ENCODE results near the gene SCN2A. TPM values are rescaled to one million over a fixed set of nuclear protein-coding genes. Genes with fewer than 3 reads are reported as not detected.

Gene SCN2A
- total RNA-seq, 2 experiments from 2014 or later = not detected

- intact Hi-C loops (cut with micrococcal nuclease) = no loop called here
- Mint-ChIP-seq H3K4me3 (no peak overlapping the region), H3K36me3 (no peaks in the 10 kb centered on the region), H3K27me3 (no peaks in the 10 kb centered on the region), H3K27ac (no peak overlapping the region), H3K9me3 (no peaks in the 10 kb centered on the region), H3K4me1 (ENCODE audit: low read depth) (no peaks in the 10 kb centered on the region)
- CTCF ChIA-PET = no interaction called here
- POLR2A ChIA-PET = no interaction called here
- DNase-seq = no peak
These were observed 196.4 kb downstream of the SCN2A start for GRCh38 chr2:165435611-165436010.

DNA sequence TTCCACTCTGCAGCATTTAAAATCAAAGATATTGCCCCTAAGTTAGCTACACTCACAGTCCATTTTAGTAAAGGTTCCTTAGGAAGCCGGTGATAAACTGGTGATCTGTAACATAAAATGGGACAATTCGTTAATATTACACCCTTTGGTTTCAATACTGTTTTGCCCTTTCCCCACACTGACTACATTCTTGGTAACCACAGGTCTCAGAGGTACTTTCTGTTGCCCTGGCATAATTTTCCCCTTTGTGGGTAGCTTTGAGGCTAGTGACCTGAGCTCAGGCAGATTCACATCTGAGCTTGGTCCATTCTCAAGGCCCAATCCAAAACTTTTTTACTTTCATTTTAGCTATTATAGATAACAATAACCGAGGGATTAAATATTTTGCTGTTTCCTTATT is 197.3 kb downstream of the SCN2A start:
- ChIA-PET POLR2A (no interaction called here), CTCF (interaction anchor here (0.6 kb wide), 1 partner anchor 662 kb away, joined by 3 read pairs; no protein-coding TSS in a partner anchor)
- no peaks in the 10 kb centered on the region for H3K27me3 Mint-ChIP-seq
- no peak overlapping the region for H3K4me3 Mint-ChIP-seq
- no peaks in the 10 kb centered on the region for H3K4me1 Mint-ChIP-seq (ENCODE audit: low read depth)
- H3K9me3 Mint-ChIP-seq = no peaks in the 10 kb centered on the region
- no peak overlapping the region for H3K27ac Mint-ChIP-seq
- intact Hi-C loops (cut with micrococcal nuclease) = no loop called here
- no peaks in the 10 kb centered on the region for H3K36me3 Mint-ChIP-seq
- no peak for DNase-seq

DNA sequence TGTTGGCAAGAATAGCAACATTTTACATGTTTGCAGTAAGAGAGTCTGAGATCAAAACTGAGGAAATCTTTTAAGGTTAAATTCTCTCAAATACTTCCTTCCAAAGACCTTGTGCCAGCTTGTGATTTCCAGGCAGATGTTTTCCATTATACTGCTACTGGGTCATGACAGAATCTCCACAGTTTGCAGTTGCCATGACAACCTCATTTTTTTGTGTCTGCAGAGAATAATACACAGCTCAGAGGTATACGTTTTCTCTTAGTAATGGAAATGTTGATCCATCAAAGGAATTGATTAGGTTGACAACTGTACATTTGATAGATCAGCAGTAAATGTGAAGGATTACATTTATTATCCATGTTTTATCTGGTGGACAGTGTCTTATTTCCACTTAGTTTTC is 201.2 kb downstream of the SCN2A start:
- no peak for DNase-seq
- H3K27me3 Mint-ChIP-seq = no peaks in the 10 kb centered on the region
- H3K27ac Mint-ChIP-seq = no peak overlapping the region
- no peaks in the 10 kb centered on the region for H3K36me3 Mint-ChIP-seq
- H3K4me3 Mint-ChIP-seq = no peak overlapping the region
- CTCF ChIA-PET = no interaction called here
- intact Hi-C loops (cut with micrococcal nuclease) = no loop called here
- POLR2A ChIA-PET = no interaction called here
- H3K9me3 Mint-ChIP-seq = no peaks in the 10 kb centered on the region
- H3K4me1 Mint-ChIP-seq (ENCODE audit: low read depth) = peaks cover 4% of the 10 kb centered on the region

Other genes starting within 250 kb of the SCN2A start
- not detected for gene SCN3A, start 35.4 kb upstream of the SCN2A start, total RNA-seq
- gene CSRNP3, start 230.3 kb downstream of the SCN2A start, total RNA-seq = not detected